Measurements from ENCODE around the gene PRDM5.
A peak's percentile ranks its signal among the peaks of the same experiment; 100 is the strongest.

PRDM5 gene

GRCh38 chr4:120847019-120847582, 75.4 kb downstream of the PRDM5 start:
- TF ChIP-seq ZFX (IDR thresholded peaks at IDR 0.05; ENCODE audit: borderline replicate concordance): no peak
- TF ChIP-seq, protein P1, sequence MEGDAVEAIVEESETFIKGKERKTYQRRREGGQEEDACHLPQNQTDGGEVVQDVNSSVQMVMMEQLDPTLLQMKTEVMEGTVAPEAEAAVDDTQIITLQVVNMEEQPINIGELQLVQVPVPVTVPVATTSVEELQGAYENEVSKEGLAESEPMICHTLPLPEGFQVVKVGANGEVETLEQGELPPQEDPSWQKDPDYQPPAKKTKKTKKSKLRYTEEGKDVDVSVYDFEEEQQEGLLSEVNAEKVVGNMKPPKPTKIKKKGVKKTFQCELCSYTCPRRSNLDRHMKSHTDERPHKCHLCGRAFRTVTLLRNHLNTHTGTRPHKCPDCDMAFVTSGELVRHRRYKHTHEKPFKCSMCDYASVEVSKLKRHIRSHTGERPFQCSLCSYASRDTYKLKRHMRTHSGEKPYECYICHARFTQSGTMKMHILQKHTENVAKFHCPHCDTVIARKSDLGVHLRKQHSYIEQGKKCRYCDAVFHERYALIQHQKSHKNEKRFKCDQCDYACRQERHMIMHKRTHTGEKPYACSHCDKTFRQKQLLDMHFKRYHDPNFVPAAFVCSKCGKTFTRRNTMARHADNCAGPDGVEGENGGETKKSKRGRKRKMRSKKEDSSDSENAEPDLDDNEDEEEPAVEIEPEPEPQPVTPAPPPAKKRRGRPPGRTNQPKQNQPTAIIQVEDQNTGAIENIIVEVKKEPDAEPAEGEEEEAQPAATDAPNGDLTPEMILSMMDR (IDR thresholded peaks at IDR 0.05): no peak
- H3K27ac ChIP-seq: no peak overlapping the region

DNA sequence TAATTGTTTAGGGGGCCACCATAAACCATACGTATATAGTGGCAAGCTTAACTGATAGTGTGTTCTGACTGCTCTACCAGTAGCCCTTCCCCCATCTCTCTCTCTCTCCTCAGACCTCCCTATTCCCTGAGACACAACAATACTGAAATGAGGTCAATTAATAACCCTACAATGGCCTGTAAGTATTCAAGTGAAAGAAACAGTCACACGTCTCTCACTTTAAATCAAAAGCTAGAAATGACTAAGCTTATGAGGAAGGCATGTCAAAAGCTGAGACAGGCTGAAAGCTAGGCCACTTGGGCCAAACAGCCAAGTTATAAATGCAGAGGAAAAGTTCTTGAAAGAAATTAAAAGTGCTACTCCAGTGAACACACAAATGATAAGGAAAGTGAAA, 78.0 kb downstream of the PRDM5 start:
- TF ChIP-seq ZFX (IDR thresholded peaks at IDR 0.05; ENCODE audit: borderline replicate concordance): no peak
- TF ChIP-seq, protein P1 (IDR thresholded peaks at IDR 0.05): no peak
- no peak overlapping the region for H3K27ac ChIP-seq

DNA sequence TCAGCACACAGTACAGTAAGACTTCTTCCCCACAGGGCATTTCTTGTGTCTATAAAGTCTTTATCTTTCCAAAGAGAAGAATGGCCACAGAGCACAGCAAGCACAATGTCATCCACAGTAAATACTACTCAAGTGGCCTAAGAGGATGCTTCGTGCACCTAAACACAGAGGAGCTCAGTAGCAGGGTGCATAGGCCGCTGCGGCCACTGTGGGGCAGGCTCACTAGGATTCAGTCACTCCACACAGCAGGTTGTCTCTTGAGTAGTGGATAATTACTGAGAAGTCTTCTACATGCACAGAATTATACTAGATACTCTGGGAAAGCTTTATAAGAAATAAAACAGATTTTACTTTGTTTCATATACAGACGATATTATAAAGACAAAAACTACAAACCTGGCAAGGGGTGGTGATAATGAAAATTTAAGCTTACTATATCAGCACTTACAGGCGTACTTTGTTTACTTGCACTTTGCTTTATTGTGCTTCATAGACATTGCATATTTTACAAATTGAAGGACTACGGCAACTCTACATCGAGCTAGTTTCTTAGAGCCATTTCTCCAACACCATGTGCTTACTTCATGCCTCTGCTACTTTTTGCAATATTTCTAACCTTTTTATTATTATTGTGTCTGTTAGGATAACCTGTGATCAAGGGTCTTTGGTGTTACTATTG, 78.5 kb downstream of the PRDM5 start:
- TF ChIP-seq ZFX (IDR thresholded peaks at IDR 0.05; ENCODE audit: borderline replicate concordance): no peak
- TF ChIP-seq, protein P1 (IDR thresholded peaks at IDR 0.05): peak; percentile 59
- no peak overlapping the region for H3K27ac ChIP-seq

GRCh38 chr4:120842031-120842430, 80.5 kb downstream of the PRDM5 start:
- TF ChIP-seq, protein P1 (IDR thresholded peaks at IDR 0.05): no peak
- no peak for TF ChIP-seq ZFX (IDR thresholded peaks at IDR 0.05; ENCODE audit: borderline replicate concordance)
- H3K27ac ChIP-seq: no peak overlapping the region

- TF ChIP-seq, protein P1 (IDR thresholded peaks at IDR 0.05): no peak
- TF ChIP-seq ZFX (IDR thresholded peaks at IDR 0.05; ENCODE audit: borderline replicate concordance): no peak
- H3K27ac ChIP-seq: no peak overlapping the region
Observed at GRCh38 chr4:120841580-120841979, 80.9 kb downstream of the PRDM5 start.

- TF ChIP-seq ZFX (IDR thresholded peaks at IDR 0.05; ENCODE audit: borderline replicate concordance): no peak
- TF ChIP-seq, protein P1 (IDR thresholded peaks at IDR 0.05): no peak
- no peak overlapping the region for H3K27ac ChIP-seq
Observed at GRCh38 chr4:120839974-120840751, 82.4 kb downstream of the PRDM5 start.

All from 22Rv1 (cell line).